ENCODE results near the gene EXOC3L1.

EXOC3L1 gene

GRCh38 chr16:67151431-67152097 is 38.4 kb downstream of the EXOC3L1 start:
- no peak for FAIRE-seq
- no peak for DNase-seq (ENCODE audit: insufficient read length, low spot score)
- TF ChIP-seq POLR2A (IDR thresholded peaks at IDR 0.05; ENCODE audit: low read depth, low read length) = no peak

GRCh38 chr16:67150833-67151396 is 39.0 kb downstream of the EXOC3L1 start, which contains the start of gene B3GNT9:
Gene B3GNT9 (minus strand): TSS chr16:67150998. CDS start chr16:67150485, 513 bp downstream.
- TF ChIP-seq POLR2A (IDR thresholded peaks at IDR 0.05; ENCODE audit: low read depth, low read length) = peak; percentile 73
- DNase-seq (ENCODE audit: insufficient read length, low spot score) (peak; percentile 98), FAIRE-seq (no peak)

GRCh38 chr16:67150047-67150832 is 39.7 kb downstream of the EXOC3L1 start:
- peak; percentile 71 for DNase-seq (ENCODE audit: insufficient read length, low spot score)
- no peak; the same call in 1 of the 2 replicates for TF ChIP-seq POLR2A (IDR thresholded peaks at IDR 0.05; ENCODE audit: low read depth, low read length)

GRCh38 chr16:67149276-67150046 is 40.5 kb downstream of the EXOC3L1 start:
- no peak for TF ChIP-seq POLR2A (IDR thresholded peaks at IDR 0.05; ENCODE audit: low read depth, low read length)
- DNase-seq (ENCODE audit: insufficient read length, low spot score) = no peak
- no peak for FAIRE-seq

More at GRCh38 chr16:67150047-67150832, 39.7 kb downstream of the EXOC3L1 start:
- FAIRE-seq = no peak

DNA sequence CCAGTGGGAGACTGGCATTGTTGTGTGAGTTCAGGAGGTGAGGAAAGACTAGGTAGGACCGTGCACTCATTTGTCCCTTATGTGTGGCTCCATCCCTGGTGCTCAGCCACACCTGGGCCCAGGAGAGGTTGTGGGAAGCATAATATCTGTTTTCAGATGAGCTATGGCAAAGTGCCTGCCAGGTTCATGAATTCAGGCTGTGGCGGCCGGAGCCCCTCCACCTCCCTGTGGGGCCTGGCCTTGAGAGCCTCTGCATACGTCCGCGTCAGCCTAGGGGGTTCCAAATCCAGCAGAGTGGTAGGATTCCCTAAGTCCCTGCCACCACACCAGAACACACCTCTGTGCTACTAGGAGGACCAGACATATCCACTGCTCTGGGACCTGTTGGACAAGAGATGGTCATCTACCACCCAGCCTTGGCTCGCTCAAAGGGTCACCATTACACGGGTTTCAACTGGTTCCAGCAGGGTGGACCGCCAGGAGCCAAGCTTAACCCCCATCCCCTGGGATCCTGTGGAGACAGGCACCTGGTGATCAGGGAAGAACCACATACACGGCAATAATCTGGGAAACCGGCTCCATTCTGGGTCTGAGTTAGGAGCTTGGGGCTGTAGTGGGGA is 41.2 kb downstream of the EXOC3L1 start:
- DNase-seq (ENCODE audit: insufficient read length, low spot score) = no peak
- no peak for TF ChIP-seq POLR2A (IDR thresholded peaks at IDR 0.05; ENCODE audit: low read depth, low read length)
- no peak for FAIRE-seq

GRCh38 chr16:67148221-67148620 is 41.7 kb downstream of the EXOC3L1 start:
- TF ChIP-seq POLR2A (IDR thresholded peaks at IDR 0.05; ENCODE audit: low read depth, low read length) = no peak
- FAIRE-seq (no peak), DNase-seq (ENCODE audit: insufficient read length, low spot score) (no peak)

DNA sequence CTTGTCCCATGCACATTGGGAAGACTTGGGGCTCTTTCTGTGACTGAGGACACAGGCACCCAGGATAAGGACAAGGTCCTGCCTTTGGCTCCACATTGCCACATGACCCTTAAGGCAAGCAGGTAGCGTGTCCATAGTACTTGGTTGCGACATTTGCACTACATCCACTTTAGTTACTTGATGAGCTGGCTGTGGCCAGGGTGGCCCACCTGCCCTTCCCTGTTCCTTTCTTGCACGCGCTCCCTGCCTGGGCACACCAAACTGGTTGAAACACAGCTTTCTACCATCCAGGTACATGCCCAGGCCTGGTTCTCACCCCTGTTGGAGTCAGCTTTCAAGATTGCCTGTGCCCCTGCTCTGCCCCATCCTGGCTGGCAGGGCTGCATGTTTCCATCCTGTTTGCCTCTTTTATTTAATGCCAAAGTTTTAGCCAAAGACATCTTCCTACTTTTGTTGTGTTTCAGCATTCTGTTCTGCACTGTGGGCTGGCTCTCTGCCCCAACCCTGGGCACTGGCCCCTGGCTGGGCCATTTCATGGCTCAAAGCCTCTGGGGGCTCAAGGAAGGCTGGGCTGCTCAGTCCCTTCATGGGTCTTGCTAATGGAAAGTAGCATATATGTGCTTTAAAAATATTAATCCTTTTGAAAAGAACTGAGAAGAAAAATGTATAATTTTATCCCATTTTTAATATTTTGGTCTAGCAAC is 42.3 kb downstream of the EXOC3L1 start:
- DNase-seq (ENCODE audit: insufficient read length, low spot score) (no peak), FAIRE-seq (no peak)
- no peak for TF ChIP-seq POLR2A (IDR thresholded peaks at IDR 0.05; ENCODE audit: low read depth, low read length)

DNA sequence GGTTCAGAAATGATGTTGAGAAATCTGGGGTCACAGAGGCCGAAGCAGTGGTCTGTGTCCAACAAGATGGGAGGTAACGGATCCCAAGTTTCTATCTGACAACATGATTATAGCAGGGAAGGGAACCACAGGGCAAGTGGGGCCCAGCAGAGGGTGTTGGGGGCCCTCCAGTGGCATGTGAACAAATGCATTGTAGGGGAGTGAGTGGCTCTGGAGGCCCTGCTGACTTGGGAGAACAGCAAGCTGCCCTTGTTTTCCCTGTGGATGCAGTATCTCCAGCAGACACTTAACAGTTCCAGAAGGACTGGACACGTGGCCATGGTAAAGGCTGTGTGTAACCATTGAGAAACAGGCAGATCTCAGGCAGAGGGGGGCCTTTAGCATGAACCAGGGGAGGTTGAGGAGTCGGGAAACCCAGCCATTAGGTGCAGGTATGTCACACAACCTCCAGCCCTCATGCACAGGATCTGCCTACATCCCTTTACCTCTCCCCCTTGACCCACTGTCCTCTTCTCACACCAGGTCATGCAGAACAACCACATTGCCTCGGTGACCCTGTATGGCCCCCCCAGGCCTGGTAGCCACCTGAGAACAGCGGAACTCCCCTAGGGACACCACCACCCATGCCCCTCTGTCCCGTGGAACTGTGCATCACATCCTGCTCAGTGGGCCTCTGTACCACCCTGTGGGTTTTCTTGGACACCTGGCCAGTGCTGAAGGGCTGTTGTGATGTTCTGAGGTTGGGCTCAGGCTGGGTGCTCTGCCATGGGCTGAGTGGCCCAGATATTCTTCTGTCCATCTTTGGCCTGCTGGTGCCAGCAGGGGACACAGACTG is 43.2 kb downstream of the EXOC3L1 start:
- DNase-seq (ENCODE audit: insufficient read length, low spot score) (no peak), FAIRE-seq (no peak)
- TF ChIP-seq POLR2A (IDR thresholded peaks at IDR 0.05; ENCODE audit: low read depth, low read length) = no peak

- DNase-seq (ENCODE audit: insufficient read length, low spot score) = no peak
- FAIRE-seq = no peak
- no peak for TF ChIP-seq POLR2A (IDR thresholded peaks at IDR 0.05; ENCODE audit: low read depth, low read length)
These were observed 44.2 kb downstream of the EXOC3L1 start for GRCh38 chr16:67145746-67146145.

DNA sequence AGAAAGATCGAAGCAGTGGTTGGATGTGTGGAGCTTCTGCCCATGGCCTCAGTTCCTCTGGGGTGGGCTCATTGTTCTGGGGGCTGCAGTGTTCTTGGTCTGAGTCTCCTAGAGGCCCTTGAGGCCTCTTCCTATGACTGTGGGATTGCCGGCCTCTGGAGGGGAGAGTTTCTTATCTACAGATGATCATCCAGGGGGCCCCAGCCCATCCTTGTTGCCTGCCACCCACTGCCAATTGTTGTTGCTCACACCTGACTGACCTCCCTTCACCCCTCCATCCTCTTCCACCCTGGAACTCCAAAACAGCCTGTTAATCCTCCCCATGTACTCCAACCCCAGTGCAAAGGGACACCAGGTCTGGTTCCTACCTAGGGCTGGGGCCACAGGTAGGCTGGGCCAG is 45.0 kb downstream of the EXOC3L1 start:
- FAIRE-seq = no peak
- TF ChIP-seq POLR2A (IDR thresholded peaks at IDR 0.05; ENCODE audit: low read depth, low read length) = no peak
- no peak for DNase-seq (ENCODE audit: insufficient read length, low spot score)

DNA sequence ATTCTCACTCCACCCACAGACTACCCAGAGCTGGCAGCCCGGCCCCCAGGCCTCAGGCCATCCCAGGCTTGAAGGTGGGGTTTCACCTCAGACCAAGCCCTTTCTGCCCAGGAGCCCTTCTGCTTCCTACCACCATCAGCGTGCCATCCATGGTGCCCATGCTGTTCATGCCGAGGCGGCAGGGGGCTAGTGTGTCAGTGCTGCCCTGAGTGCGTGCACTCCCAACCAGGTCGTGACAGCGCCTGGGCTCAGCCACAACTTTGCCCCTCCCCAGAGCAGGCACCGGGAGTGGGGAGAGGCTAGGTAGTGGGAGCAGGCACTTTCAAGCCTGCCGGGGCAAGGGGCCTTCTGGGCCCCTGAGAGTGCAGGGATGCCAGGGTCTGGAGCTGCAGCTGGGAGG is 47.6 kb downstream of the EXOC3L1 start:
- DNase-seq (ENCODE audit: insufficient read length, low spot score) (no peak), FAIRE-seq (no peak)
- TF ChIP-seq POLR2A (IDR thresholded peaks at IDR 0.05; ENCODE audit: low read depth, low read length) = no peak

DNA sequence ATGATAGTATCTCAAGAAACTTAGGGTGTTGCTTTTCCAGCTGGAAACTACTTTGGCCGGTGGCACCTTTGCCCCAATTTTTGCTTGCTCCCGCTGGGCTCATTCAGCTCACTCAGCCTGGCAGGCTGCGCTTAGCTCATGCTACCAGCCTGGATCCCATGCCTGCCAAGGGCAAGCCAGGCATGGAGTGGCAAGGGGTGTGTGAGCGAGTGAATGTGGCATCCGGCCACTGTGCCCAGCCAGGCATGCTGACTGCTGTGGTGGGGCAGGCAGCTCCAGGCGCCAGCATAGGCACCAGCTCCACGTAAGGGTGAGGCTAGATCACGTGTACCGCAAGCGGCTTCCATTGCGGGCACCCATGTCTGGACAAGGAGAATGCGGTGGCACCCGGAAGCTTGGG is 48.5 kb downstream of the EXOC3L1 start:
- FAIRE-seq = no peak
- TF ChIP-seq POLR2A (IDR thresholded peaks at IDR 0.05; ENCODE audit: low read depth, low read length) = no peak
- no peak for DNase-seq (ENCODE audit: insufficient read length, low spot score)

All from H54 (cell line).